H1 (cell line): ENCODE results near the gene ACTL10. TPM values are rescaled to one million over a fixed set of nuclear protein-coding genes. Genes with fewer than 3 reads are reported as not detected.
A peak's percentile ranks its signal among the peaks of the same experiment; 100 is the strongest.

Experiments used
- ASH2L ChIP-seq: fragments of 200-600, 300-600 bp; sonication (generic); IDR thresholded peaks from one replicate; pipeline ENCODE4 v1.7.1; 2017; ENCODE audit warnings: low read length
- CBX5 ChIP-seq: fragments of 300-800, 300-1000 bp; sonication (generic); IDR thresholded peaks from 2 replicates; pipeline ENCODE4 v1.7.1; 2016; ENCODE audit warnings: antibody characterized with exemption, low read length, low read depth
- CBX8 ChIP-seq: fragments of 300-800, 300-1000 bp; sonication (generic); IDR thresholded peaks from 2 replicates; pipeline ENCODE4 v1.7.1; 2016; ENCODE audit warnings: low read depth, low read length, borderline replicate concordance
- CHD2 ChIP-seq: IDR thresholded peaks from 2 replicates; pipeline ENCODE4 v1.6.1; 2012; ENCODE audit warnings: low read length, improper control_type of control experiment
- EGR1 ChIP-seq: IDR thresholded peaks from 2 replicates; pipeline ENCODE4 v1.6.1; 2011; ENCODE audit warnings: low read depth, low read length, borderline replicate concordance
- GABPA ChIP-seq: IDR thresholded peaks from 2 replicates; pipeline ENCODE4 v1.6.1; 2011; ENCODE audit warnings: mild to moderate bottlenecking, low read length, moderate library complexity, borderline replicate concordance; ENCODE audit not compliant: insufficient read depth
- KDM4A ChIP-seq: IDR thresholded peaks from one replicate; pipeline ENCODE4 v1.7.1; 2012; ENCODE audit warnings: low read depth, mild to moderate bottlenecking, moderate library complexity, low read length, inconsistent platforms; ENCODE audit not compliant: severe bottlenecking
- MAFK ChIP-seq: IDR thresholded peaks from 2 replicates; pipeline ENCODE4 v1.6.1; 2012; ENCODE audit warnings: low read depth, mild to moderate bottlenecking, improper control_type of control experiment, low read length
- PHF8 ChIP-seq: fragments of 200-600 bp; sonication (generic); conservative IDR thresholded peaks from 2 replicates; pipeline ENCODE4 v1.7.1; 2012; ENCODE audit warnings: low read depth, mild to moderate bottlenecking, inconsistent platforms, low read length, moderate library complexity
- POLR2A ChIP-seq, 2 experiments: IDR thresholded peaks; 1 replicate in 1 of 2; 2 replicates in 1 of 2; pipeline ENCODE4 v1.6.1; 2011; ENCODE audit warnings: low read depth in 2 of 2, low read length in 2 of 2, mild to moderate bottlenecking in 2 of 2; ENCODE audit errors: control extremely low read depth in 1 of 2
- POLR2AphosphoS5 ChIP-seq: IDR thresholded peaks from 2 replicates; pipeline ENCODE4 v1.6.1; 2011; ENCODE audit warnings: low read depth, low read length
- RBBP5 ChIP-seq: IDR thresholded peaks from 2 replicates; pipeline ENCODE4 v1.7.1; 2012; ENCODE audit warnings: low read depth, mild to moderate bottlenecking, inconsistent platforms, low read length, moderate library complexity, borderline replicate concordance
- RFX5 ChIP-seq: IDR thresholded peaks from 2 replicates; pipeline ENCODE4 v1.6.1; 2011; ENCODE audit warnings: low read depth, low read length, improper control_type of control experiment, borderline replicate concordance
- TAF1 ChIP-seq: IDR thresholded peaks from 2 replicates; pipeline ENCODE4 v1.6.1; 2011; ENCODE audit warnings: mild to moderate bottlenecking, low read depth, low read length
- polyA plus RNA-seq, 7 experiments: library from polyadenylated mRNA; depleted of rRNA in 3 of 7; stranded (reverse) in 5 of 7; unstranded in 2 of 7; fragments of >200 nt in 5 of 7; fragments of 200-250 nt in 2 of 7; gene quantifications; 1 replicate in 5 of 7; 2 replicates in 1 of 7; 4 replicates in 1 of 7; pipeline versions ENCODE4 v1.2.1 to v1.2.3, GENCODE V29; 2011 to 2013; ENCODE audit warnings: missing spikeins in 2 of 7, mixed read lengths in 2 of 7
- total RNA-seq: library from RNA; stranded (reverse); fragmentation: NEBNext Ultra II Directional; extraction: Animal tissue kit (Norgen Biotek cat#: 25700); gene quantifications from 2 replicates; pipeline ENCODE4 v1.2.1, GENCODE V29; 2021
- TF ChIP-seq, protein P1 (sequence below), 3 experiments: IDR thresholded peaks; 1 replicate in 2 of 3; 2 replicates in 1 of 3; pipeline versions ENCODE4 v1.5.1 to v1.6.1; 2011; ENCODE audit warnings: low read length in 3 of 3, mild to moderate bottlenecking in 3 of 3, inconsistent platforms in 2 of 3, low read depth in 1 of 3, moderate library complexity in 1 of 3; ENCODE audit not compliant: insufficient read depth in 1 of 3; ENCODE audit errors: control extremely low read depth in 1 of 3

ACTL10 gene
- total and polyA plus RNA-seq, 2 of the 8 experiments (the other 6 are each of a cell fraction or from before 2014, with no cell fraction given) = 0.26 TPM; not detected in 1

DNA sequence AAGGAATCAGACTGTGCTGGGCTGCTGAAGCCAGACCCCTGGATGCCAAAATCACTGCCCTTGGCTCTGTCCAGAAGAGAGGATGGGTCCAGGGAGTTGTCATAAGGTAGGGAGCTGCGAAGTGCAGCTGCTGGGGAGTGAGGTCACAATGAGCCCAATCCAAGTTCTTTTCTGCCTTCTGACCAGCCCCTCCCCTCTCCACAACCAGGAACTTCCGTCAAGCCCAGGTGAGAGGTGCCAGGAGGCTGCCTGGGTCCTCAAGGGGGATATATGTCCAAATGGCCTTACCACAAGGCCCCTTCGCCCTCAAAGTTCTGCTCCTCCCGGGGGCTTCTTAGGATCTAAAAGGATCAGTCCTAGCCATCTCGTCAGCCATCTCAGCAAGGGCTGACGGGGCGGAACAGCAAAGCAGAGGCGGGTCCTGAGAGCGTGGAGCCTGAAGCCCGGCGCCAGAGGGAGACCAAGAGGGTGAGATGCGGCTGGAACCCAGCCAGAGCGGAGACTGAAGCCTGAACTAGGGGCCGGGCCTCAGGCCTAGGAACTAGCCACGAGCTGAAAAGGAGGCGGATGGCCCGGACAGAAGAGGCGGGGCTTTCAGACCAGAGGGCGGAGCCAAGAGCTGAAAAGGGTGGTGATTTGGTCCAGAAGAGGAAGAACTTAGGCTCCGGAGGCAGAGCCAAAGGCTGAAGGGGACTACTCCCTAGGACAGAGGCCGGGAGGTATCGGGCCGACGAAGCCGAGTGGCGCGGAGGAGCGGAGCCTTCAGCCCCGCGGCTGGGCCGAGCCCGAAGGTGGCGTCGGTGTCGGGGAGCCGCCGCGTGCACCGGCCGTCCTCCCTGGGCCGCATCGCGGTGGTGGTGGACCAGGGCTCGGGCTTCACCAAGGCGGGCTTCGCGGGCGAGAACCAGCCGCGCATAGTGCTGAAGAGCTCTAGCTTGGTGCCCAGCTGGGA lies at the start of gene ACTL10 (continued):
- TF ChIP-seq EGR1 (no peak), CBX5 (no peak), ASH2L (no peak), RBBP5 (0 out of 2 replicates have a peak, but pooled peaks have one; percentile 67), POLR2AphosphoS5 (peak; percentile 52; the same call in 1 of the 2 replicates), GABPA (no peak), RFX5 (no peak), MAFK (no peak), PHF8 (no peak), KDM4A (no peak), CBX8 (no peak), POLR2A (IDR thresholded peaks at IDR 0.05; ENCODE audit: control extremely low read depth in 1 of 2, low read depth in 2 of 2, low read length in 2 of 2) (peak in 1 of 2 experiments; percentile 37; a peak in 1 of 3 replicates), CHD2 (no peak), TAF1 (peak; percentile 84)
- TF ChIP-seq, protein P1, sequence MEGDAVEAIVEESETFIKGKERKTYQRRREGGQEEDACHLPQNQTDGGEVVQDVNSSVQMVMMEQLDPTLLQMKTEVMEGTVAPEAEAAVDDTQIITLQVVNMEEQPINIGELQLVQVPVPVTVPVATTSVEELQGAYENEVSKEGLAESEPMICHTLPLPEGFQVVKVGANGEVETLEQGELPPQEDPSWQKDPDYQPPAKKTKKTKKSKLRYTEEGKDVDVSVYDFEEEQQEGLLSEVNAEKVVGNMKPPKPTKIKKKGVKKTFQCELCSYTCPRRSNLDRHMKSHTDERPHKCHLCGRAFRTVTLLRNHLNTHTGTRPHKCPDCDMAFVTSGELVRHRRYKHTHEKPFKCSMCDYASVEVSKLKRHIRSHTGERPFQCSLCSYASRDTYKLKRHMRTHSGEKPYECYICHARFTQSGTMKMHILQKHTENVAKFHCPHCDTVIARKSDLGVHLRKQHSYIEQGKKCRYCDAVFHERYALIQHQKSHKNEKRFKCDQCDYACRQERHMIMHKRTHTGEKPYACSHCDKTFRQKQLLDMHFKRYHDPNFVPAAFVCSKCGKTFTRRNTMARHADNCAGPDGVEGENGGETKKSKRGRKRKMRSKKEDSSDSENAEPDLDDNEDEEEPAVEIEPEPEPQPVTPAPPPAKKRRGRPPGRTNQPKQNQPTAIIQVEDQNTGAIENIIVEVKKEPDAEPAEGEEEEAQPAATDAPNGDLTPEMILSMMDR (IDR thresholded peaks at IDR 0.05; ENCODE audit: control extremely low read depth in 1 of 3, insufficient read depth in 1 of 3, low read depth in 1 of 3, low read length in 3 of 3) = peak in 1 of 3 experiments; percentile 6; a peak in 1 of 4 replicates
